ENCODE measurements around the gene WDR27. TPM values are rescaled to one million over a fixed set of nuclear protein-coding genes. Genes with fewer than 3 reads are reported as not detected.

The WDR27 gene
- total and polyA plus RNA-seq, 4 donors: 6.9 to 68.1 (median 31.4) TPM

DNA sequence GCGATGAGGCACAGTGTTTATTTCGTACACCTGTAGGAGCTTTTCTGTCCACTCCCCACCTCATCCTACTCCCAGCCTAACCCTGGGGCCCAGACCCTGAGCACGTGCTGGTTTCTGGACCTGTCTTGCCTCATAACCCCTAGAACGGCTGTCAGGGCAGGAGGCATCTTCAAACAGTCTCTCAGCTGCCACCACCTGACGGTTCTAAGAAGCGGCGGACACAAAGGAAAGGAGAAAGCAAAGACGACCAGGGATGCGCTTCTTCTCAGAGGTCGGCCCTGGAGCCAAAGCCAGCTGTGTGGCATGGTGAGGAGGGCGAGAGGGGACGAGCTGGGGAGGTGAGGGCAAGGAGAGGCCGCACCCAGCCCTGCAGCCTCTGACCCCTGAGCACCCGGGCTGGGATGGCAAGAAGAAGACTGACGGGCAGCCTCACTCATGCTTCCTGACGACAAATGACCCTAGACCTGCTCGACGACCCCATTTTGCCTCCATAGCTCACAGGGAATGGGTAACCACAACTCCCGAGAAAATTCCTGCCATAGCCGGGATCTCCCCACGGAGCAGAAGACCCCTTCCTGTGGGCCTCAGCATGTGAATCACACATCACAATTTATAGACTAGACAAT lies 62.1 kb downstream of the WDR27 start:
- peaks cover 0 to 12% (median 6%) of the 10 kb centered on the region in 4 donors for H3K36me3 ChIP-seq (ENCODE audit: control insufficient read depth in 4 of 4, insufficient read depth in 4 of 4, low read length in 4 of 4)
- no peak overlapping the region for H3K4me3 ChIP-seq
- TF ChIP-seq, protein P1, sequence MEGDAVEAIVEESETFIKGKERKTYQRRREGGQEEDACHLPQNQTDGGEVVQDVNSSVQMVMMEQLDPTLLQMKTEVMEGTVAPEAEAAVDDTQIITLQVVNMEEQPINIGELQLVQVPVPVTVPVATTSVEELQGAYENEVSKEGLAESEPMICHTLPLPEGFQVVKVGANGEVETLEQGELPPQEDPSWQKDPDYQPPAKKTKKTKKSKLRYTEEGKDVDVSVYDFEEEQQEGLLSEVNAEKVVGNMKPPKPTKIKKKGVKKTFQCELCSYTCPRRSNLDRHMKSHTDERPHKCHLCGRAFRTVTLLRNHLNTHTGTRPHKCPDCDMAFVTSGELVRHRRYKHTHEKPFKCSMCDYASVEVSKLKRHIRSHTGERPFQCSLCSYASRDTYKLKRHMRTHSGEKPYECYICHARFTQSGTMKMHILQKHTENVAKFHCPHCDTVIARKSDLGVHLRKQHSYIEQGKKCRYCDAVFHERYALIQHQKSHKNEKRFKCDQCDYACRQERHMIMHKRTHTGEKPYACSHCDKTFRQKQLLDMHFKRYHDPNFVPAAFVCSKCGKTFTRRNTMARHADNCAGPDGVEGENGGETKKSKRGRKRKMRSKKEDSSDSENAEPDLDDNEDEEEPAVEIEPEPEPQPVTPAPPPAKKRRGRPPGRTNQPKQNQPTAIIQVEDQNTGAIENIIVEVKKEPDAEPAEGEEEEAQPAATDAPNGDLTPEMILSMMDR (IDR thresholded peaks at IDR 0.05; ENCODE audit: control extremely low read depth, extremely low read depth): no peak
- no peak overlapping the region for H3K27ac ChIP-seq (ENCODE audit: low read depth in 1 of 2, low read length in 1 of 2)
- peaks cover 0 to 1% (median 0%) of the 10 kb centered on the region in 5 donors for H3K4me1 ChIP-seq (ENCODE audit: control insufficient read depth in 5 of 5, insufficient read depth in 5 of 5, low read length in 5 of 5)
- 82 to 84% methylated on average over 21 of the region's 21 CpGs for WGBS, 2 donors
- no peak for ATAC-seq (ENCODE audit: insufficient read depth, low FRiP score)
- DNase-seq: no peak
- H3K27me3 ChIP-seq (ENCODE audit: control insufficient read depth in 3 of 3, insufficient read depth in 3 of 3, low read length in 2 of 3): no peaks in the 10 kb centered on the region
- peaks cover 0 to 1% (median 0%) of the 10 kb centered on the region in 4 donors for H3K9me3 ChIP-seq (ENCODE audit: control insufficient read depth in 4 of 4, insufficient read depth in 3 of 4, low read length in 3 of 4)
- no peak overlapping the region for H3K9ac ChIP-seq (ENCODE audit: insufficient read depth in 1 of 2, low read length in 2 of 2)

DNA sequence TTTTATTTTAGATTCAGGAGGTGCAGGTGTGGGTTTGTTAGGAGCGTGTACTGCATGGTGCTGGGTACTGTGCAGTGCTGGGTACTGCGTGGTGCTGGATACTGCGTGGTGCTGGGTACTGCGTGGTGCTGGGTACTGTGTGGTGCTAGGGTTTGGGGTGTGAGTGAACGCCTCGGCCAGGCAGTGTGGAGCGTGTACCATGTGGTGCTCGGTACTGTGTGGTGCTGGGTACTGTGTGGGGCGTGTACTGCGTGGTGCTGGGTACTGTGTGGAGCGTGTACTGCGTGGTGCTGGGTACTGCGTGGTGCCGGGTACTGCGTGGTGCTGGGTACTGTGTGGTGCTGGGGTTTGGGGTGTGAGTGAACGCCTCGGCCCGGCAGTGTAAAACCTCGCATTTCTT lies 62.9 kb downstream of the WDR27 start:
- ATAC-seq (ENCODE audit: insufficient read depth, low FRiP score) (no peak), DNase-seq (no peak)
- Histone ChIP-seq H3K4me1 (ENCODE audit: control insufficient read depth in 5 of 5, insufficient read depth in 5 of 5, low read length in 5 of 5) (peaks cover 0 to 1% (median 0%) of the 10 kb centered on the region in 5 donors), H3K9me3 (ENCODE audit: control insufficient read depth in 4 of 4, insufficient read depth in 3 of 4, low read length in 3 of 4) (peaks cover 0 to 1% (median 0%) of the 10 kb centered on the region in 4 donors), H3K9ac (ENCODE audit: insufficient read depth in 1 of 2, low read length in 2 of 2) (no peak overlapping the region), H3K36me3 (ENCODE audit: control insufficient read depth in 4 of 4, insufficient read depth in 4 of 4, low read length in 4 of 4) (peaks cover 0 to 16% (median 10%) of the 10 kb centered on the region in 4 donors), H3K4me3 (no peak overlapping the region), H3K27me3 (ENCODE audit: control insufficient read depth in 3 of 3, insufficient read depth in 3 of 3, low read length in 2 of 3) (no peaks in the 10 kb centered on the region), H3K27ac (ENCODE audit: low read depth in 1 of 2, low read length in 1 of 2) (no peak overlapping the region)
- WGBS, 2 donors: 96 to 98% methylated on average over 19 of the region's 19 CpGs
- TF ChIP-seq, protein P1 (IDR thresholded peaks at IDR 0.05; ENCODE audit: control extremely low read depth, extremely low read depth): no peak

DNA sequence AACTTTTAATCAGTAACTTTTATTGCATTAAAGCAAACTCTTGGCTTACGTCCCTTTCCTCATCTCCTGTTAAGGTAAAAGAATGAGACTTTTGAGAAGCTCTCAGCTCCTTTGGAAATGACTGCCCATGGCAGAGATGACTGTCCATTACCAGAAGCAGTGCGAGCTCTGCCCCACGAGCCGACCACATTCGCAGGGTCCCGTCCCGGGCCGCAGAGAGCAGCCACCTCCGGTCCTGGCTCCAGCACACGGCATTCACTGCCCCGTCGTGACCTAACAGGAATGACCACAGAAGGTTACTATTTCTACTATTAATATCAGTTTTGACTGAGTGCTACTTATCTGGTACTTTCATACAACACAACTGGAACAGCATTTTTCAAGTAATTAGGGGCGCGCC lies 63.4 kb downstream of the WDR27 start:
- 96 to 97% methylated on average over 14 of the region's 14 CpGs for WGBS, 2 donors
- TF ChIP-seq, protein P1 (IDR thresholded peaks at IDR 0.05; ENCODE audit: control extremely low read depth, extremely low read depth): no peak
- Histone ChIP-seq H3K27me3 (ENCODE audit: control insufficient read depth in 3 of 3, insufficient read depth in 3 of 3, low read length in 2 of 3) (no peaks in the 10 kb centered on the region), H3K27ac (ENCODE audit: low read depth in 1 of 2, low read length in 1 of 2) (no peak overlapping the region), H3K4me3 (no peak overlapping the region), H3K4me1 (ENCODE audit: control insufficient read depth in 5 of 5, insufficient read depth in 5 of 5, low read length in 5 of 5) (peaks cover 0 to 1% (median 0%) of the 10 kb centered on the region in 5 donors), H3K9ac (ENCODE audit: insufficient read depth in 1 of 2, low read length in 2 of 2) (no peak overlapping the region), H3K9me3 (ENCODE audit: control insufficient read depth in 4 of 4, insufficient read depth in 3 of 4, low read length in 3 of 4) (peaks cover 0 to 1% (median 0%) of the 10 kb centered on the region in 4 donors), H3K36me3 (ENCODE audit: control insufficient read depth in 4 of 4, insufficient read depth in 4 of 4, low read length in 4 of 4) (peaks cover 0 to 16% (median 10%) of the 10 kb centered on the region in 4 donors)
- ATAC-seq (ENCODE audit: insufficient read depth, low FRiP score) (no peak), DNase-seq (no peak)
